Measurements from ENCODE around the gene AKT1S1.
A peak's percentile ranks its signal among the peaks of the same experiment; 100 is the strongest.
"Not testable (repeated sequence)": the region's sequence is repeated elsewhere in the genome, so short reads cannot be mapped to it uniquely, and the experiment has no call there.

The AKT1S1 gene

GRCh38 chr19:49877020-49877878 lies at the start of gene AKT1S1, which contains the start of gene TBC1D17:
AKT1S1 (minus strand) TSS chr19:49877355; CDS start chr19:49873295, 4,060 bp downstream.
TBC1D17 (plus strand) TSS chr19:49877702; CDS start chr19:49877724, 22 bp downstream.
- DNase-seq, result peak; percentile 97 to 98

DNA sequence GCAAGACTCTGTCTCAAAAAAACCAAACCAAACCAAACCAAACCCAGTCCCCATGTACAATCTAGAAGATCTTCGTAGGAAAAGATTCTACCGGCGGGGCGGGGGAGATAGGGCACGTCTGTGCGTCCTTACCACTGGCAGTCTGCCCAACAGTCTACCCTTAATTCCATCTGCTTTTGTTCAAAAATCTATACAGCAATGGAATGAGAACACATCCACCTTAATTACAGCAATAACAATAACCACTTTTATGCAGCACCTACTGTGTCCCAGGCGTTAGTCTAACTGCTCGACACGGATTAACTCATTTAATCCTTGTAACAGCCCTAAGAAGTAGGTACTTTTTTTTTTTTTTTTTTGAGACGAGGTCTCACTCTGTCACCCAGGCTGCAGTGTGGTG lies 49.4 kb upstream of the AKT1S1 start:
- DNase-seq, result no peak

DNA sequence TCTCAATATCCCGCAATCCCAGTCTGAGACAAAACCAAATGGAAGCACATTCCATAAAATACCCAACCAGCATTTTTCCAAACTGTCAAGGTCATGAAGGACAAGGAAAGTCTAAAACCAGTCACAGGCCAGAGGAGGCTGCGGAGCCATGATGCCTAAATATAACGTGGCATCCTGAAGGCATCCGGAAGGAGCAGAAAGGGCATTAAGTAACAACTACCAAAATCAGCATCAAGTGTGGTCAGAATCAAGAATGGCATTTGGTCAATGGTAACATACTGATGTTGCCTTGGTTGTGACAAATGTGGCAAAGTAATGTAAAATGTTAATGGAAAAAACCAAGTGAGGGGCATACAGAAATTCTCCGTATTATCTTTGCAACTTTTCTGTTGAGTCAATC lies 48.3 kb upstream of the AKT1S1 start:
- DNase-seq, result no peak

DNA sequence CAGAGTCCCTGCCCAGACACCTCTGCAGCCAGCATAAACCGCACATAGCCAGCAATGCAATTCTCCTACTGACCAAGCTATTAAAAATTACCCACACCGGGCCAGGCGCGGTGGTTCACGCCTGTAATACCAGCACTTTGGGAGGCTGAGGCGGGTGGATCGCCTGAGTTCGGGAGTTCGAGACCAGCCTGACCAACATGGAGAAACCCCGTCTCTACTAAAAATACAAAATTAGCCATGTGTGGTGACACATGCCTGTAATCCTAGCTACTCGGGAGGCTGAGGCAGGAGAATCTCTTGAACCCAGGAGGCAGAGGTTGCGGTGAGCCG lies 47.7 kb upstream of the AKT1S1 start:
- DNase-seq, result not testable (repeated sequence)

- no peak for DNase-seq
Measured at GRCh38 chr19:49924004-49924880, 47.1 kb upstream of the AKT1S1 start.

DNA sequence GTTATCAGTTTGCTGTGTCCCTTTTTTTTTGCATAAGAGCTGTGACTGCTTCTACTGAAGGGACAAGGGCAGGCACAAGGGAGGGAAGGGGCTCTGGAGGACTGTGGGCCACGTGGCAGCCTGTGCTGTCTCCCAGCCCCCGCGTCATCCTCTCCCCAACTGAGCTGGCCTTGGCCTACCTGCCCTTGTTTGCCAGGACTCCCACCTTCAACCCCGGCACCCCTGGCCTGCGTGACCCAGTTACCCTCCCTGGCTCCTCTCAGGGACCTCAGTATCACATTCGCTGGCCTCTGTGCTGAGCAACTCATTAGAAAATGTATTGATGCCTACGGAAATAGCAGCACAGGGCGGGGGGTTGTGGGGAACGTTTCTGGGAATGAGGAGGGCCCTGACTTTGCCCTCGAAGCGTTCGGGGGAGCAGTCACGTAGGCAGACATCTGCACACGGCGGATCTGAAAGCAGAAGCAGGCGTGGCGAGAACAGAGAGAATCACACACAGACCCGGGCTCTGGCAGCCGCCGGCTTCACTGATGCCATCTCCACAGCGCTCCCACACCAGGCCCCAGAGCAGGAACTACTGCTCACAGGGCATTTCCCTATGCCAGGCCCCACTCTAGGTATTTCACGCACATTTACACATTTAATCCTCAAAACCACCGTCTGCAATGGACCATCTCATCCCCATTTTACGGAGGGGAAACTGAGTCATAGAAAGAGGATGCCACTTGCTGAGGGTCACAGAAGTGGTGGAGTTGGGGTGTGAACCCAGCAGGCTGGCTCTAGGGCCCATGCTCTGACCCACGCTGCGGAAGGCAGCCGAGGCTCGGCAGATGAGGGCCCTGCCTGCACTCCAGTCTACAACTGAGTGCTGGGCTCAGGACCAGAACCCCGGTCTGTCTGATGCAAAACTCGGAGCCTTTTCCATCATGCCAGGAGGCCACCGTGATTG lies 46.2 kb upstream of the AKT1S1 start:
- no peak for DNase-seq

DNA sequence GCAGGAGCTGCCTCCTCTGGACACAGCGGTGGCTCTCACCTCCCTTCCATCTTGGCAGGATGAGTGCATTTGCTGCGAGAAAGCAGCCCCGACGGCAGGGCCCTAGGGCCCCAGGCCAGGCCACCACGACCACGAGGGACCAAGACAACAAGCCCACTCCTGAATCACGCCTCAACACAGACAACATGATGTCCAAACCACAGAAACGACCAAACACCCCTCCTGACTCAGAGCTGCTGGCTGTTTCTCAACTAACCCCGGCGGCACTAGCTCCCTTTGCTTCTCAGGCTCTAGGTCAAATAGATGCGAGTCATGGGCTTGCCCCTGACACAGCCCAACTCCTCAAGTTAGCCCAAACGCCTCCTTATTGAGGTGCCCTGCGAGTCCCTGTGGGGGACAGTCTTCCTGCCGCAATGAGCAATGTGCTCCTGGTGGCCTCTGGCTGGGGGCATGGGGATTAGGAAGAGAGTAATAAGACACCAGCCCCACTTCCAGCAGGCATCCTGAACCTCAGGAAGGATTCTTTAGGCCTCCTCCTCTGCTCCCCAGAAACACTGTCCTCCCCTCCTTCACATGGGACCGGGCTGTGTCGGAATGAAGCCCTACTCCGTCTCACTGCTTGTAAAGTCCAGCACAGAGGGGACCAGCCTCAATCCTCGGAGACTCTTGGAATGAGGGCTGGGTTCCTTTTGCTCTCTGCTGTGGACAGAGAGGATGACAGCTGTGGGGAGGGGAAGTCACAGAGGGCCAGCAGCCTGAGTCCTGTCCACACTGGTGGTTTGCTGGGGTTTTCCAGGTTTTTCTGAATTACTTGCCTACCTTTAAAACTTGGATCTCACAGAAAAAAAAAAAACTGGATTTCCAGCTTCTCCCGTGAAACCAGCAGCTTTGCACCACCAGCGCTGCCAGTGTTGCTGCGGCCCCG lies 45.0 kb upstream of the AKT1S1 start:
- DNase-seq, result no peak

- DNase-seq, result no peak
Measured at GRCh38 chr19:49920624-49921363, 43.6 kb upstream of the AKT1S1 start.

GRCh38 chr19:49918089-49918488 lies 40.9 kb upstream of the AKT1S1 start:
- no peak for DNase-seq

DNA sequence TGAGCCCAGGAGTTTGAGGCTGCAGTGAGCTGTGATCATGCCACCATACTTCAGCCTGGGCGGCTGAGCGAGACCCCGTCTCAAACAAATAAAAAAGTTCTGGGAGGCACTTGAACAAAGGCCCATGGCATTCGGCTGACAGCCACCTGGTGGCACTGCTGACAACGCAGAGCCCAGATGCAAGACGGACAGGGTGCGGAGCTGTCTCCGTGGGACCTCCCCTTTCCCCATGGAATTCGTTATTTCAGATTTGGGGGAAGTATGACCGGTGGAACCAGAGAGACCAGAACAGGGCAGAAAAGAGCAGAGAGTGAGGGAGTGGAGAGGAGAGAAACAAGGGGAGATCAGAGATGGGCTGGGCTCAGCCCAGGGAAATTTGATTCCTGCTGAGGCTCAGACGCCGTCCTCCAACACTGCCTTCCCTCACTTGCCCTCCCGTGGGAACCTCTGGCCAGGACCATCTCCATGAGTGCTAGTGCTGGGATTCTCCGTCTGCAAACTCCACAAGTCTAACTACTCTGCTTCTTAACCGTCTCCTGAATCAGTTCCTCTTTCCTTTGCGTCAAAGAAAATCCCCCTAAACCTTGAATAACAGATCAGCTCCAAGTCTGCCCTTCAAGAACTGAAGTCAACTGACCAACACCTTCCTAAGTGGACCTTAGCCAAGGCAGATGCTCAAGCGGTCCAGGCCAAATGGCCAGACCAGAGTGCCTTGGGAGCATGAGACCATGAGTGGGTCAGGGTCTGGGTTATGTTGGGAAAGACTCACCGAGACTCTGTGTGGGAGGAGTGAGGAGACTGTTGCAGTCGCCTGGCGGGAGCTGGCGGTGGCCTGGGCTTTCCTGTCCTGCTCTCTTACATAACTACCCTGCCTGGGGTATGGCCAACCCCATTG lies 39.9 kb upstream of the AKT1S1 start:
- no peak for DNase-seq

- DNase-seq, result no peak
Measured at GRCh38 chr19:49915271-49915670, 38.1 kb upstream of the AKT1S1 start.

DNA sequence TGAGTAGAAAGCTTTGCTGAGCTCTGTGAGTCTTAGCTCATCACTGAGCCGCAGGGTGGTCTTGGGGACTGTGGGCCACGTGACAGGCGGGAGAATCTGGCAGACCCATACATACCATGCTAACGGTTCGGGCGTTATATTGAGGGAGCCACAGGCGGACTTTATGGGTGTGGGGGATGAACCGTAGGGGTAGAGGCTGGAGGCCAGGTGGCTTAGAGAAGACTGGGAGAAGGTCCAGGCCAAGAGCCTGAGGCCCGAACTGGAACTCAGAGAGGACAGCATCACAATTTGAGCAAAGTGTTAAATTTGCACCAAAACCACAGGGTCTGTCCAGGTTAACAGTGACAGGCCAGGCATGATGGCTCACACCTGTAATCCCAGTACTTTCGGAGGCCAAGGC lies 36.6 kb upstream of the AKT1S1 start:
- no peak for DNase-seq

- no peak for DNase-seq
Measured at GRCh38 chr19:49912965-49913685, 36.0 kb upstream of the AKT1S1 start.

GRCh38 chr19:49911381-49912145 lies 34.4 kb upstream of the AKT1S1 start:
- DNase-seq, result no peak

DNA sequence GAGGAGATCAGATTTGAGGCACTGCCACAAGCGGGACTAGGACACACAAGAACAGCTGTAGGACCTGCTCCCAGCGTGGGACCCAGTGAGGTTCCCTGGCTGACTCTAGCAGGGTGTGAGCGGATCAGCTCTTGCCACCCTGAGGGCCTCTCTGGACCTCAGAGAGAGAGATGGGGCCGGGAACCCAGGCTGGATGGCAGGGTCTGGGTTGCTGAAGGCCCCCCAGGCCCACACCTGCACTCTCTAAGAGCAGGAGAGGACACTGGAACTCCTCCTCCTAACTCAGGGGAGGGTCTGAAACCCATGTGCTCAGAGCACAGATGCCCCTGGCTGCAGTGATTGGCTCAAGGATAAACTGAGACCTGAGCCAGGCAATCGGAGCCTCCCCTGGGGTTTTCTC lies 33.0 kb upstream of the AKT1S1 start:
- no peak for DNase-seq

GRCh38 chr19:49908480-49909420 lies 31.6 kb upstream of the AKT1S1 start:
- no peak for DNase-seq
